WTC11 (cell line): Measurements from ENCODE around the gene MCUB.

ENCODE experiments used
- JAZF1 ChIP-seq: fragments of 250-450 bp; sonication (Bioruptor Pico); IDR thresholded peaks from 2 replicates; pipeline ENCODE4 v1.9.0; 2021; ENCODE audit warnings: moderate library complexity, mild to moderate bottlenecking, inconsistent platforms
- JUN ChIP-seq: sonication (generic); formaldehyde crosslinking; IDR thresholded peaks from 2 replicates; pipeline ENCODE4 v1.8.0; 2023; ENCODE audit warnings: mild to moderate bottlenecking, missing genetic modification reagents
- NFYB ChIP-seq: sonication (generic); formaldehyde crosslinking; conservative IDR thresholded peaks from 2 replicates; pipeline ENCODE4 v1.8.0; 2022; ENCODE audit warnings: low read depth, missing genetic modification reagents
- TCF7 ChIP-seq: sonication (generic); formaldehyde crosslinking; IDR thresholded peaks from 2 replicates; pipeline ENCODE4 v1.8.0; 2022; ENCODE audit warnings: mild to moderate bottlenecking, low read depth, missing genetic modification reagents, moderate library complexity
- ZNF263 ChIP-seq: sonication (generic); formaldehyde crosslinking; IDR thresholded peaks from 2 replicates; pipeline ENCODE4 v1.8.1; 2022; ENCODE audit warnings: low read depth, mild to moderate bottlenecking, moderate library complexity, missing genetic modification reagents
- TF ChIP-seq, protein P1 (sequence below): sonication (generic); formaldehyde crosslinking; IDR thresholded peaks from 2 replicates; pipeline ENCODE4 v1.8.0; 2023; ENCODE audit warnings: mild to moderate bottlenecking, missing genetic modification reagents
- TF ChIP-seq, protein P2 (sequence below): sonication (generic); formaldehyde crosslinking; IDR thresholded peaks from 2 replicates; pipeline ENCODE4 v1.8.0; 2022; ENCODE audit warnings: mild to moderate bottlenecking, missing genetic modification reagents
- TF ChIP-seq, protein P3 (sequence below): fragments of 200-600 bp; IDR thresholded peaks from 2 replicates; pipeline ENCODE4 v1.8.0; 2022; ENCODE audit warnings: antibody characterized with exemption
- TF ChIP-seq, protein P4 (sequence below): sonication (generic); formaldehyde crosslinking; conservative IDR thresholded peaks from 2 replicates; pipeline ENCODE4 v1.8.1; 2023; ENCODE audit warnings: mild to moderate bottlenecking, low read depth, missing genetic modification reagents, moderate library complexity

DNA sequence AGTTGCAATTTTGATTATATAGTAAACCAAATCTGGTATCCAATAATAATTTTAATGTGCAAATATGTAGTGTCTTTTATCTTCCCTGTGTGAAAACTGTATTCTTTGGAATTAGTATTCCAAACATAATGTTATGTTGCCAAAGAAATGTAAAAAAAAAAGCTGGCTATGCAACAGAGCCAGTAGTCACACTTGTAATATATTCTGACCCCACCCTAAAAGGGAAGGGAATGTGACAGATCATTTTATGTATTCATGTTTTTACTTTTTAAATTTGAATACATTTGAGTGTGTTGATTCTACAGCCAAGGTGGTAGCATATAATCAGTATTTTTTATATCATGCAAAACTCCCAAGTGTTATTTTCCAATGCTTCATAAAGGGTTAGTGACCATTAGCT, 27.9 kb upstream of the MCUB start:
- TF ChIP-seq, protein P1, sequence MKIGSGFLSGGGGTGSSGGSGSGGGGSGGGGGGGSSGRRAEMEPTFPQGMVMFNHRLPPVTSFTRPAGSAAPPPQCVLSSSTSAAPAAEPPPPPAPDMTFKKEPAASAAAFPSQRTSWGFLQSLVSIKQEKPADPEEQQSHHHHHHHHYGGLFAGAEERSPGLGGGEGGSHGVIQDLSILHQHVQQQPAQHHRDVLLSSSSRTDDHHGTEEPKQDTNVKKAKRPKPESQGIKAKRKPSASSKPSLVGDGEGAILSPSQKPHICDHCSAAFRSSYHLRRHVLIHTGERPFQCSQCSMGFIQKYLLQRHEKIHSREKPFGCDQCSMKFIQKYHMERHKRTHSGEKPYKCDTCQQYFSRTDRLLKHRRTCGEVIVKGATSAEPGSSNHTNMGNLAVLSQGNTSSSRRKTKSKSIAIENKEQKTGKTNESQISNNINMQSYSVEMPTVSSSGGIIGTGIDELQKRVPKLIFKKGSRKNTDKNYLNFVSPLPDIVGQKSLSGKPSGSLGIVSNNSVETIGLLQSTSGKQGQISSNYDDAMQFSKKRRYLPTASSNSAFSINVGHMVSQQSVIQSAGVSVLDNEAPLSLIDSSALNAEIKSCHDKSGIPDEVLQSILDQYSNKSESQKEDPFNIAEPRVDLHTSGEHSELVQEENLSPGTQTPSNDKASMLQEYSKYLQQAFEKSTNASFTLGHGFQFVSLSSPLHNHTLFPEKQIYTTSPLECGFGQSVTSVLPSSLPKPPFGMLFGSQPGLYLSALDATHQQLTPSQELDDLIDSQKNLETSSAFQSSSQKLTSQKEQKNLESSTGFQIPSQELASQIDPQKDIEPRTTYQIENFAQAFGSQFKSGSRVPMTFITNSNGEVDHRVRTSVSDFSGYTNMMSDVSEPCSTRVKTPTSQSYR (CRISPR knock-in tag) = no peak
- TF ChIP-seq, protein P2, sequence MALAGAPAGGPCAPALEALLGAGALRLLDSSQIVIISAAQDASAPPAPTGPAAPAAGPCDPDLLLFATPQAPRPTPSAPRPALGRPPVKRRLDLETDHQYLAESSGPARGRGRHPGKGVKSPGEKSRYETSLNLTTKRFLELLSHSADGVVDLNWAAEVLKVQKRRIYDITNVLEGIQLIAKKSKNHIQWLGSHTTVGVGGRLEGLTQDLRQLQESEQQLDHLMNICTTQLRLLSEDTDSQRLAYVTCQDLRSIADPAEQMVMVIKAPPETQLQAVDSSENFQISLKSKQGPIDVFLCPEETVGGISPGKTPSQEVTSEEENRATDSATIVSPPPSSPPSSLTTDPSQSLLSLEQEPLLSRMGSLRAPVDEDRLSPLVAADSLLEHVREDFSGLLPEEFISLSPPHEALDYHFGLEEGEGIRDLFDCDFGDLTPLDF (CRISPR knock-in tag) = no peak
- TF ChIP-seq, protein P3, sequence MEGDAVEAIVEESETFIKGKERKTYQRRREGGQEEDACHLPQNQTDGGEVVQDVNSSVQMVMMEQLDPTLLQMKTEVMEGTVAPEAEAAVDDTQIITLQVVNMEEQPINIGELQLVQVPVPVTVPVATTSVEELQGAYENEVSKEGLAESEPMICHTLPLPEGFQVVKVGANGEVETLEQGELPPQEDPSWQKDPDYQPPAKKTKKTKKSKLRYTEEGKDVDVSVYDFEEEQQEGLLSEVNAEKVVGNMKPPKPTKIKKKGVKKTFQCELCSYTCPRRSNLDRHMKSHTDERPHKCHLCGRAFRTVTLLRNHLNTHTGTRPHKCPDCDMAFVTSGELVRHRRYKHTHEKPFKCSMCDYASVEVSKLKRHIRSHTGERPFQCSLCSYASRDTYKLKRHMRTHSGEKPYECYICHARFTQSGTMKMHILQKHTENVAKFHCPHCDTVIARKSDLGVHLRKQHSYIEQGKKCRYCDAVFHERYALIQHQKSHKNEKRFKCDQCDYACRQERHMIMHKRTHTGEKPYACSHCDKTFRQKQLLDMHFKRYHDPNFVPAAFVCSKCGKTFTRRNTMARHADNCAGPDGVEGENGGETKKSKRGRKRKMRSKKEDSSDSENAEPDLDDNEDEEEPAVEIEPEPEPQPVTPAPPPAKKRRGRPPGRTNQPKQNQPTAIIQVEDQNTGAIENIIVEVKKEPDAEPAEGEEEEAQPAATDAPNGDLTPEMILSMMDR = no peak
- TF ChIP-seq JAZF1 (CRISPR knock-in tag) = no peak
- TF ChIP-seq, protein P4, sequence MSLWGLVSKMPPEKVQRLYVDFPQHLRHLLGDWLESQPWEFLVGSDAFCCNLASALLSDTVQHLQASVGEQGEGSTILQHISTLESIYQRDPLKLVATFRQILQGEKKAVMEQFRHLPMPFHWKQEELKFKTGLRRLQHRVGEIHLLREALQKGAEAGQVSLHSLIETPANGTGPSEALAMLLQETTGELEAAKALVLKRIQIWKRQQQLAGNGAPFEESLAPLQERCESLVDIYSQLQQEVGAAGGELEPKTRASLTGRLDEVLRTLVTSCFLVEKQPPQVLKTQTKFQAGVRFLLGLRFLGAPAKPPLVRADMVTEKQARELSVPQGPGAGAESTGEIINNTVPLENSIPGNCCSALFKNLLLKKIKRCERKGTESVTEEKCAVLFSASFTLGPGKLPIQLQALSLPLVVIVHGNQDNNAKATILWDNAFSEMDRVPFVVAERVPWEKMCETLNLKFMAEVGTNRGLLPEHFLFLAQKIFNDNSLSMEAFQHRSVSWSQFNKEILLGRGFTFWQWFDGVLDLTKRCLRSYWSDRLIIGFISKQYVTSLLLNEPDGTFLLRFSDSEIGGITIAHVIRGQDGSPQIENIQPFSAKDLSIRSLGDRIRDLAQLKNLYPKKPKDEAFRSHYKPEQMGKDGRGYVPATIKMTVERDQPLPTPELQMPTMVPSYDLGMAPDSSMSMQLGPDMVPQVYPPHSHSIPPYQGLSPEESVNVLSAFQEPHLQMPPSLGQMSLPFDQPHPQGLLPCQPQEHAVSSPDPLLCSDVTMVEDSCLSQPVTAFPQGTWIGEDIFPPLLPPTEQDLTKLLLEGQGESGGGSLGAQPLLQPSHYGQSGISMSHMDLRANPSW (CRISPR knock-in tag) = no peak
- no peak for TF ChIP-seq TCF7
- TF ChIP-seq ZNF263 (CRISPR knock-in tag) = no peak
- TF ChIP-seq NFYB (CRISPR knock-in tag) = no peak
- no peak for TF ChIP-seq JUN (CRISPR knock-in tag)
